Uterus (tissue), 2 donors: ENCODE data around the gene MTHFSD.

ENCODE experiments used
- CTCF ChIP-seq, 4 experiments: fragments of 200-600 bp in 2 of 4; fragments of 450-650 bp in 2 of 4; sonication (generic) in 2 of 4; IDR thresholded peaks; one replicate each; pipeline ENCODE4 v1.5.1; 2016 to 2019; ENCODE audit warnings: antibody characterized with exemption in 4 of 4, mild to moderate bottlenecking in 2 of 4, moderate library complexity in 1 of 4
- POLR2A ChIP-seq, 2 donors: fragments of 450-650 bp; IDR thresholded peaks; one replicate each; pipeline ENCODE4 v1.6.1; 2016; ENCODE audit warnings: antibody characterized with exemption in 2 of 2, mild to moderate bottlenecking in 1 of 2, moderate library complexity in 1 of 2

- TF ChIP-seq CTCF (IDR thresholded peaks at IDR 0.05) = no peak
- no peak for TF ChIP-seq POLR2A (IDR thresholded peaks at IDR 0.05)
Measured at GRCh38 chr16:86542756-86543750, 12.0 kb downstream of the MTHFSD start.
